GM19468 (cell line): ENCODE measurements around the gene TMEM266.

ENCODE experiments used
- ATAC-seq: cut with Tn5 transposase; IDR thresholded peaks from one replicate; pipeline ENCODE4 v1.9.1; 2021; ENCODE audit warnings: mild to moderate bottlenecking, moderate library complexity, moderate number of reproducible peaks; ENCODE audit not compliant: unreplicated experiment; ENCODE audit errors: extremely low read depth

Gene TMEM266

GRCh38 chr15:76197703-76198455 is 138.1 kb downstream of the TMEM266 start:
- no peak for ATAC-seq

DNA sequence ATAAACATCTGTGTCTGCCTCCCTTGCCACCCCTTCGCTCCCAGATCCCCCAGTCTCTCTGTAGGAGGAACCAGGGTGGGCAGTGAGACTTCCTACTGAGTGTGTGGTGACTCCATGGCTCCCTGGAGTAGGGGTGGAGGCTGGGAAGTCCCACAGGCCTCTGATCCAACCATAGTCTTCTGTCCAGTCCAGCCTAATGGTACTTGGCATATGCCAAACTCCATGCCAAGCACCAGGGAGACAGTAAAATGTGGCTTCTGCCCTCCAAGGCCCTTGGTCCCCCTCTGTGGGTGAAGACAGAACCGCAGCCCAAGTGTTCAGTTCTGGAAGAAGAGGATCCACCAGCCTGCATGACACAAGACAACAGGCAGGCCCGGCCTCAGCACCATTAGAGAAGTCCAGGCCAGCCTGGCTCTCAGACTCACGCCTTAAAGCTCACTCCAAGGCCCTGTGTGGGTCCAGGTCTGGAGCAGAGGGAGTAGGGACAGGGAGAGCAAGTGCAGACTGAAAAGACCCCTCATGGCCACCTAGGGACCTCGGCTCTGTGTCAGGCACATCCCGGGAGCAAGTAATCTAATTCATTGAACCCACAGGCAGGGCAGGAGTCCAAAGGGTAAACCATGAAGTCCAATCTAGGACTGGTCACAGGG is 138.8 kb downstream of the TMEM266 start:
- no peak for ATAC-seq

DNA sequence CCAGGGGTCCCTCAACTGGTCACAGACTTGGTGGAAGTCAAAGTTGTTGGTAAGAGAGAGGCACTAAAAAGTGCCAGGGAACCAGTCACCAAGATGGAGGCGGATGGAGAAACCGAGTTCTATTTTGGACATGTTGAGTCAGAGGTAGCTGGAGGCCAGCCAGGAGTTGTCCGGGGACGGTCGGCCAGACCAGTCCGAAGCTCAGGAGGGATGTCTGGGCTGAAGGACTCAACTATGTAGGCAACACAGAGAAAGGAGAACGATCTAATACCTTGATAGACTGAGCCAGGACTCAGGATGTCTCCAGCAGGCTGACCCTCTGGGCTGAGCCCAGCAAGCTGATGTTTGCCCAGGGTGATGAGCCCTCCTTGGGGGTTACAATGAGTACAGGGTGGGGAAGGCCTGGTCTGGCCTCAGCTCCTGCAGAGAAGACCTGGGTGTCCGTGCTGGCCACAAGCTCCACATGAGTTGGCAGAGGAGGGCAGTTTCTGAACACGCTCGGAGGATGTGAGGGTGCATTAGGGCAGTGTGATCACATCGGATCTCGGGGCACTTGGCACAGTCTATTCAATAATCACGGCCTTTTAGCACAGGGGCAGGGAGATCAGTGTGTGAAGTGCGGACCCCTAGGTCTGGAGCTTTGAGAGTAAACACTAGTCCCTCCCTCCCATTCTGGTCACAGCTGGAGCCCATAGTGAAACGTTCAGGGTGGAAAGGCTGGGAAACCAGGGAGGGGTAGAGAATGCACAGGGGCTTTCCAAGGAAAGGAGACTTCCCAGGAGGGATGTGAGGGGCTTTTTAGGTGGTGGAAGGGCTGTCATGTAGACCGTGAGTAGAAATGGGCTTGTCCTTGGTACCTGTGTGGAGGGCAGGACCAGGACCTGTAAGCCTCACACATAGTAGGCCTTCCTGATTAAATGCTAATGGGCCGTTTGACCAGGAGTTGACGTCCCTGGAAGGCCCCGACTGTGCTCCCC is 139.6 kb downstream of the TMEM266 start:
- ATAC-seq, result no peak

GRCh38 chr15:76200083-76200465 is 140.3 kb downstream of the TMEM266 start:
- no peak for ATAC-seq

GRCh38 chr15:76200641-76201105 is 140.9 kb downstream of the TMEM266 start:
- ATAC-seq, result no peak

DNA sequence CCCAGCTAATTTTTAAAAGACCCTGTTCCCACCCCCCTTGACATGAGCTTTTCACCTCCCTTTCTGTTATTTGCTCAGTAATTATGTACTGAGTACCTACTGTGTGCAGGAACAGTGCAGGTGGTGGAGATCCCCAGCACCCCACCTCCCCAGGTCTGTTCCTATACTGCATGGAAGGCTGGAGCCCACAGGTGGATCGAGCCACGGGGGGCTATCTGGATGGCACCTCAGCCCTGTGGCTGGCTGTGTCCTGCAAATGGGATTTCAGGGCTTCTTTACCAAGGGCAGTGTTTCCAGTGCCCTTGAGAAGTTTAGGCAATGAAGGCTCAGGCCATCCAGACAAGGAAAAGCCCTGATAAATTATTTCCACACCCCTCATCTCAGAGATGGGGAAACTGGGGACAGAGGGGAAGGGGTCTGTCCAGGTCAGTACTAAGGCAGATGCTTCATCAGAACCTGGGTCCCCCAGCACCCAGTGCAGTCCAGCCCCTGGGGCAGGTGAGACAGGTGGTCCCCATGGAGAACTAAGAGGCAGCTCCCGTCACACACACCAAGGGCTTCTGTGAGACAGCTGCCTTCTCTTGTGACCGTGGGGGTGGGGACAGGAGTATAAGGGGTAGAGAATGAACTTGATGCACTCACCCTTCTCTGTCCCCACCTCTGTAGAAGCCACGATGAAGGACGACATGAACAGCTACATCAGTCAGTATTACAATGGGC is 141.9 kb downstream of the TMEM266 start:
- no peak for ATAC-seq

DNA sequence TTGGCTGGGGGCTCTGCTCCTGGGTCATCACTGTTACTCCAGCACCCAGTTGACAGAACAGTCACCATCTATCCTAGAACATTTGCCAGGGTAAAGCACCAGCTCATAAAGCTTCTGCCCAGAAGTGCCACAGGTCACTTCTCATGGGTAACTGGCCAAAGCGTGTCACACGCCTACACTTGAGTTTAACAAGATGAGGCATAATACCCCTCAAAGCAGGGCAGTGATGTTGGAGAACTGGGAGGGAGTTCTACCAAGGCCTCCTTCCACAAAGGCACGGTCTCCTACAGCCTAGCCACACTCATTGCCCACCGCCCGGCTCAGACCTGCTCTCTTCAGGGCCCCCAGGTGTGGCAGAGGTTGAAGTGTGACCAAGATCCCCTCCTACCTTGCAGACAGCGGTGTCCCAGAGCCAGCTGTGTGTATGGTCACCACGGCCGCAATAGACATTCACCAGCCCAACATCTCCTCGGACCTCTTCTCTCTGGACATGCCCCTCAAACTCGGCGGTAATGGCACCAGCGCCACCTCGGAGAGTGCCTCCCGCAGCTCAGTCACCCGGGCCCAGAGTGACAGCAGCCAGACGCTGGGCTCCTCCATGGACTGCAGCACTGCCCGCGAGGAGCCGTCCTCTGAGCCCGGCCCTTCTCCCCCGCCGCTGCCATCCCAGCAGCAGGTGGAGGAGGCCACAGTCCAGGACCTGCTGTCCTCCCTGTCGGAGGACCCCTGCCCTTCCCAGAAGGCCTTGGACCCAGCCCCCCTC is 143.7 kb downstream of the TMEM266 start:
- ATAC-seq, result no peak

DNA sequence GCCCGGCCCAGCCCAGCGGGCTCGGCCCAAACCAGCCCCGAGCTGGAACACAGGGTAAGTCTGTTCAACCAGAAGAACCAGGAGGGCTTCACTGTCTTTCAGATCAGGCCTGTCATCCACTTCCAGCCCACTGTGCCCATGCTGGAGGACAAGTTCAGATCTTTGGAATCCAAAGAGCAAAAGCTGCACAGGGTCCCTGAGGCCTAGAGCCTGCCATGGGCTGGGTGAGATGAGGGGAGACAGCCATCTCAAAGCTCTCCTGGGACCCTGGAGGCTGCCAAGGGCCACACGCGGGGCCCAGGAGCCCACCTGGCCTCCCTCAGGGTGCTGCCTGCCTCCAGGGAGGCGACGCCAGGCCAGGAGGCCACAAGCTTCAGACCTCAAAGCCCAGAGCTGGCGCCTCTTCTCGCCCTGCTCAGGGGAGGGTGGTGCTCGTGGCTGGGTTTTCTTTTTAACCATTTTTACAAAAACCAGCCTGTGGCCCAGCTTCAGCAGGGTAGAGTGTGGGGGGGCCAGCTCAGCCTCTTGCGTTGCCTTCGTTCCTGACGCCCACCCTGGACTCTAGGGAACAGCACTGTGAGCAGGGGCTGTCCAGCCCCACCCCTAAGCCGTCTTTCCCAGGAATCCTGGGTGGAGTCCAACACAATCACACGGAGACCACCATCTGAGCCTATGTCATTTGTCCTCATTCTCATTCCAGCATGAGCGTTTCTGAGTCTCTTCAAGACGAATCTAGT is 144.5 kb downstream of the TMEM266 start:
- ATAC-seq, result no peak

GRCh38 chr15:76204916-76205460 is 145.2 kb downstream of the TMEM266 start:
- ATAC-seq, result no peak

- no peak for ATAC-seq
Measured at GRCh38 chr15:76206325-76206976, 146.7 kb downstream of the TMEM266 start.

- no peak for ATAC-seq
Measured at GRCh38 chr15:76208084-76208785, 148.4 kb downstream of the TMEM266 start.

GRCh38 chr15:76208786-76209424 is 149.1 kb downstream of the TMEM266 start:
- ATAC-seq, result no peak

DNA sequence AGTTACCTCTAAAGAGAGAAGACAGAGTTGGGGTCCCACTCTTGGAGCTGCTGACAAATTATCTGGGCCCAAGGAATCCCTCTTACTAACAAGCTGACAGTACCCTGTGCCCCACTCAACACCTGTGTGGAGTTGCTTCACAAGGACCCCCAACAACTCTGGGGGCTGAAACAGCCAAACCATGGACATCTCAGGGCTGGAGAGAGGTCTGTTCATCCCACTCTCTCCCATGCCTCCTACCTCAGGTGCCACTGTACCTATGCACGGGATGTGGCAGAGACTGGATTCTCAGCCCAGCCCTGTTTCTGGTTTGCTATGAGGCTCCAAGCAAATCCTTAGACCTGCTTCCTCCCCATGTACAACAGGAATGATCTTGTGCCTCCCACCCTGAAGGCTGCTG is 149.7 kb downstream of the TMEM266 start:
- no peak for ATAC-seq

GRCh38 chr15:76209942-76210341 is 150.2 kb downstream of the TMEM266 start:
- no peak for ATAC-seq

DNA sequence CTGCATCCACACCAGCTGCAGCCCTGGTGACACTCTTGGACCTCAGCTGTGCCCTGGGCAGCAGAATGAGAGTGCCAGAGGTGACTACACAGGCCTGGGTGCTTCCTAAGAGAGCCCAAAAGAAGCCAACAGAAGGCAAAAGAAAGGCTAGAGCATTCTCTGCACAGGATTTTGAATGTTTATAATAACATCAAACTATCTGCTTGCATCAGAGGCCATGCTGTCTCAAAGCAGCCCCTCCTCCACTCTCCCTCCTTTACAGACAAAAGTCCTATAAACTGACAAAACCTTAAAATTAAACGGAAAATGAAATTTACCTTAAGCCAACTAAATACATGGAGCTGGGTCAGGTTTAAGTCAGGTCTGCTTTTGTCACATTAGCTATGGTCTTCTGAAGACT is 155.8 kb downstream of the TMEM266 start:
- no peak for ATAC-seq

DNA sequence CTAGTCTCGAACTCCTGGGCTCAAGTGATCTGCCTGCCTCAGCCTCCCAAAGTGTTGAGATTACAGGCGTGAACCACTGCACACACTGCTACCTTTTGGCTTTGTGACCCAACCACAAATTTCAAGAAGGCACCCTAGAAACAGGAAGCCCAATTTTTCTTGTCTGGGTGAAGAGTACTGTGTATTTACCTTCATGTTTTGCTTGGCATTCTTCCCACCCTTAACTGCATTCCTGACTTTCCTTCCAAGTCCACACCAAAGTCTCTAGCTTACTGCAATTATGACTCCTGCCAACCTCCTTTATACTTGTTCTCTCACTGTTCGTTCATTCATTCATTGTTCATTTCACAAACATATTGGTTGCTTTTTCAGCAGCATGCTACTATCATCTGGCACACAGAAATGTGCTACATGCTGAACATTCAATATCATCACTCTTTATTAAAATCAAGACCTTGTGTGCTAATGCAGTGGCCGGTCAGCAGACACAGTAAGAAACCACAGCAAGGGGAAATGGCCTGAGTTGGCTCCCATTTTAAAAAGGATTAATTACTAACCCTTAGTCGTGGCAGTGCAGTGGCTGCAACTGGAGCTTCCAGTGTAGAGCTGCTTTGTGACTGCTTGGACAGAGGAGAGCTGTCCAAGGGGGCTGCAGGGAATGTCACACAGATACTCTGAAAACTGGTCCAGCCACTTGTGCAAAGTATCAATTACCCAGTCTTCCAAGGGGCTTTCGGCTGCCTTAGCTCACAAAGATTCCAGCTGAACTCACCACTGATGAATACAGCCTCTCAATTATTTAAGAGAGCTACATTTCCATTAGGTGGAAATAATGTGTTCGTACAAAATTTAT is 157.5 kb downstream of the TMEM266 start:
- ATAC-seq, result no peak
